NCI-H2227 (cell line): ENCODE measurements around the gene CELF2.

Experiments used
- DNase-seq: peaks from one replicate; lab custom pipeline; 2025; ENCODE audit not compliant: unreplicated experiment; lab: John Stamatoyannopoulos, UW

The CELF2 gene

DNA sequence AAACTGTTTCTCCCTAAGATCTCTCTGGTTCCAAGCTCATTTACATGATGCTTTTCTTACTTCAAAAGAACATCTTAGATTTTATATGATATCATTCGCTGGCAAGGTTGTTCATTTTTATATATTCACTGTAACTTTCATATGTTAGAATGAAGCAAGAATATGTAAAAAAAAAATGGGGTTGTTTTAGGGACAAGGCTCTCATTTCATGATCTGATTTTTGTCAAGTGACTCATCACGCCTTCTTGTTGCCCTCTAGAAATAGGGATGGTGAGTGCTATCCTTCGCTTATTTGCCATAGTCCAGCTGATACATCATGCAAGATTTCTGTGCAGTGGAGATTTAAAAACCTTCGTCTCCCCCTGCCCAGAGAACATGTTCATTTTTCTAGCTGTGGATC, 14.0 kb upstream of the CELF2 start:
- DNase-seq, result no peak

GRCh38 chr10:11004144-11005077, 13.3 kb upstream of the CELF2 start:
- no peak for DNase-seq

DNA sequence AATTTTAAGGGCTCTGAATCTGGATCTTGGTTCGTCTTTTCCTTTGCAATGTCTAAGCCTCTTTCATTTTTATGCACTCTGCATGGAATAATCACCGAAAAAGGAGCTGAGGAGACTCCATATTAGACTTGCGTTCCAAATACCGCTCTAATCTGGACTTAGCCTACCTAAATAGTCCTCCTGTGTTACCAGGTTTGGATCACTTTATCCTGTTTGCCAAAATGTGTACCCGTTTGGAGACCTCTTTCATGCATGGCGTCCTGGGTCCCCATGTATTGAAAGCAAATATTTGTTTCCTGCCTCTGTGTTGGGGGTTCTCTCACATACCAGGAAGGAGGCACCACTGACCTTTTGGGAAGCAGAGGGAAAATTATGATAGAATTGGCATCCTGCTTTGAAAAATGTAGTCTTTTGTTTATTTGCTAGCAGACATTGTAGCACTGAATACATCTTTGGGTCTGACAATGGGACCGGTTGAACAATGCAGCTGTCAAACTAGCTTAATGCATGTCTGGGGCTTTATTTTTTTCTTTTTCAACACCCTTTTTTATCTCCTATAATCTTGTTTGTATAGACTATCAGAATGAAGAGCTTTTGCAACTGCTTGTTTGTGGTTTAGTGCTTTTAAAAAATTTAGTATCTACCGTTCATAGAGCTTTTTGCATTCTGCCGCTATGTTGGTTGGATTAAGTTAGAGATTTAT, 11.8 kb upstream of the CELF2 start:
- DNase-seq, result no peak

DNA sequence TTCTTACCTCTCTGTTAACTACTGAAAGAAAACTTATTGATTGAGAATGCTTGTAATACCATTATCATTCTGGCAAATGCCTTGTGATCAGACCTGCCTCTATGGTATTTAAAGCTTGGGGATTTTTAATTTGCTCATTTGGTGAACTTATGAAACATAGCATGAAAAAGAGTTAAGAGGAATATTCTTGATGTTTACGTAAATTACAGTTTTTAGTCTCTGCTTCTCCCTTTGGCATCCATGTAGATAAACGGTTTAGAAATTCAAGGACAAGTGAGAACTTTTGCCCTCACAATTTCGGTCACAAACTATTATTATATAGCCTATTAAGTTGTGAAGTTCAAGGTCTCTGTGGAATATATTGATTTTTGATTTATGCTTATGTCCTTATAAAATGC, 11.2 kb upstream of the CELF2 start:
- no peak for DNase-seq

DNA sequence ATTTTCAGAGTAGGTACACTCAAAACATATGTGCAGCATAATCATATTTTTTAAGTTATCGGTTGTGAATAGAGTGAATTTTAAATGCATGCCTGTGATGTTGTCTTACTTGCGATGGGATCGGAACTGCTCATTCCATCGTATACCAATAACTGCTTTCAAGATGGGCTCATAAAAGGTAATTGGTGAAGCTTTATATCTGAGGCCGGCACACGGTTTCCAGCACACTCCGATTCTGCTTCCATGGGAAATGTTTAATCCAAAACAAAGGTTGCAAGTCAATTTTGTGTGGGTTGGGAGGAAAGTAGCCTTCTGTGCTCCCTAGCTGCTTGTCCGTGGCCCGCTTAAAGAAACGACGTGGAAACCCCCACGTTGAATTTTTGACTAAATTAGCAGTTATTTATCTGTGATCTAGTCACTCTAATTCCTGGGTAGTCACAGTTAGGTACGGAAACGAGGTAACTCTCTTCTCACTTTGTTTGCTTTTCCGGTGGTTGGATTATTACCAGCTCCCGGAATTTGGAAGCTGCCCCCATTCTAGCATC, 10.1 kb upstream of the CELF2 start:
- DNase-seq, result no peak

DNA sequence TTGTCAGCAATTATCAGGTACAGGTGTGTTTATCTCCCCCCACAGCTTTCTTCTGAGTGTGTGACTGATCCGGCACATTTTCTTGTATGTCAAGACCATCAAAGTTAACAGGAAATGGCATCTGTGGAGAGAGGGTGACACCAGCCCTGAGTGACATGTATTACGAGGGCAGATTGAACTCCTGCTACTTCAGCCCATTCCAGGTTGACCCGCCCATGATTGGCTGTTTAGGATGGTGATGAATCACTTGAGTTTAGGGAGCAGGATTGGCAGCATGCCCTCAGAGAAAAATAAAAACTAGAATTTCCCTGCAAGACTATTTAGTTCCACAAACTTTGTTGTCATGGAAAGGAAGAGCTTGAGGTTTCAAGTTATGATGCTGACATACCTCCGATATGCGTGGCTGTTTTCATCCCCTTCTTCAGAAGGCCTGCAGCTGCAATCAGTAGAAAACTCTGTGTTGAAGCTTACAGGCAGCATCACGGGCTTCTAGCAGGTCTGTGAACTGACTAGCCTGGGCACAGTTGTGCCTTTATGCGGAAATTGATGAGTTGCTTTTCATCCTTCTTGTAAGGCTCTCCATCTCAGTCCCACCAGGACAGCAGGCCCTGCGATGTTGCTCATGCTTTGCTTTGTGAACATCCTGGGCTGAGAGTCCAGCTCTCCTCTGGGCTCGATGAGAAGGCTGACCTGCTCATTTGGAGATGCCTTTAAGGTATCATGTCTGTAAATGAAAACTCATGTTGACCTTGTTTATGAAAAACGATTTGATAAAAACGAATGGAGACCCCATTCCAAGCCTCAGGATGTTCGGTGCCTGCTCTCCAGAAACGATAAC, 8.0 kb upstream of the CELF2 start:
- DNase-seq, result no peak

DNA sequence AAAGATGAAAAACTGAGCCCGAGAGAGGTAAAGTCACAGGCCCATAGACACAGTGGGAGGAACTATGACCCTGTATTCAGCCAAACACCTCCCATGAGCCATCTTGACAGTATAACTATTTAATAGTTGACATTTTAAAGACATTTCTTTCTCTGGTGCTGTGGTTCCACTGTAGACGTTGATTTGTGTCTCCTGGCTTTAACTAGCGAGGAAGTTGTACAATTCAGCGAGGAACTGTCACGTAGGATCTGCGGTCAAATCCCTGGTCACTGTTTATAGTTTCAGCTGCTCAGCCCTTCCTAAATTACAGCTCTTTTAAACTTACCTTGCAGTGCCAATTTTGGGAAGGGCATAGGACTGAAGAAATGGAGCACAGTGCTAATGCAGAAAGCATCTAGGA, 7.1 kb upstream of the CELF2 start:
- no peak for DNase-seq

- DNase-seq, result no peak
These were observed 6.2 kb upstream of the CELF2 start for GRCh38 chr10:11011436-11011835.

DNA sequence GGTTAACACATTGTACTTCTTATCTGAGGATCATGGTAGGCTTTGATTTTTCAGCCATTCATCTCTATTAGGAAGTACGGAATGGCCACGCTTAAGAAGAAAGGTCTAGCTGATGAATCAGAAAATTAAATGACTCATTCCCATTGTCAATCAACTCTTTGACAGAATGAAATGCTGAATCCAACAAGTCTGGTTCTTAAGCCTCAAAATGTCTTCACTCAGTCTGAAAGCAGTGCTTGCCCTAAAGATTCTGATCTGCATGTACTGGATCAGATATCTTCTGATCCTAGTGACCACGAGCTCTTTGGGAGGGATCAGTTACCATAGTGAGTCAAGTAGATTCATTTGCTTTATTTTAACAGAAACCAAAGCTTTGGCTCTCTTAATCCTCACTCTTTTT, 5.7 kb upstream of the CELF2 start:
- no peak for DNase-seq

DNA sequence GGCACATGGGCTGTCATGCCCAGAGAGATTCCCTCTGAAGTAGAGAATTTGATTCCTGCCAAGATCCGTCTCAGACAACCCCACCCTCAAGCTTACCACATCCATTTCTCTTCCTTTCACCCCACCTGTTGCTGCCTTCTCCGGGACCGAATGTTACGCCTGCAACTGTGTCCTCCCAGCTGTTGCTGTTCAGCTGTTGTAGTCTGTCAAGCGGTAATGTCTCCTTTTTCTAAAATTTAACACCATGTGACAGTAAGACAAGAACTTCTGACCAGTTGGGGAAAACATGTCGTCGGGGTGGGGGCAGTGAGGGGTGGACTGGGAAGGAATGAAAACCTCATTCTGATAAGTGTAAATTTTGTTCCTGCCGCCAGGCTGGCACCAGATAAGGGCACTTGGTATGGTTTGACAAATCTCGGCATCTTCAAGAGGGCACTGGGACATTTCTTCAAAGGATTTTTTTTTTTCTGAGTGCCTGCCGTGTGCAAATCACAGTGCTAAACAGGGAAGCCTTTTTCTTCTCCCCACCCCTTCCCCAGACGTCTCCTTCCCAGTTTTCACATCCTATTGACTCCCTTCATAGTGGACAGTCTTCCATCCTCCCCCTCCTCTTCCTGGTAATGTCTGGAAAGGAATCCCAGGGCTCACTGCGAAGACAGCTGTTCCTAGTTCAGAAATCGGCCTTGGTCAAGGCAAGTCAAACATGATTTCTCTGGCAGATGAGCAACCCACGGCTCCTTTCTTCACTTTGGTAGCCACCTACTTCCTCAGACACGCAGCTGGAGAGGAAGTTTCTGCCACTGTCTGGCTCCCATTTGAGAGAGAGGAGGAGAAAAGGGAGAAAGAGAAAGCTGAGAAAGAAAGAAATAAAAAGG, 5.0 kb upstream of the CELF2 start:
- no peak for DNase-seq

GRCh38 chr10:11013836-11014235, 3.8 kb upstream of the CELF2 start:
- no peak for DNase-seq

GRCh38 chr10:11014671-11015445, 2.8 kb upstream of the CELF2 start:
- no peak for DNase-seq

- DNase-seq, result no peak
These were observed 2.2 kb upstream of the CELF2 start for GRCh38 chr10:11015446-11015934.

- DNase-seq, result no peak
These were observed 587 bp upstream of the CELF2 start for GRCh38 chr10:11017000-11017569.

DNA sequence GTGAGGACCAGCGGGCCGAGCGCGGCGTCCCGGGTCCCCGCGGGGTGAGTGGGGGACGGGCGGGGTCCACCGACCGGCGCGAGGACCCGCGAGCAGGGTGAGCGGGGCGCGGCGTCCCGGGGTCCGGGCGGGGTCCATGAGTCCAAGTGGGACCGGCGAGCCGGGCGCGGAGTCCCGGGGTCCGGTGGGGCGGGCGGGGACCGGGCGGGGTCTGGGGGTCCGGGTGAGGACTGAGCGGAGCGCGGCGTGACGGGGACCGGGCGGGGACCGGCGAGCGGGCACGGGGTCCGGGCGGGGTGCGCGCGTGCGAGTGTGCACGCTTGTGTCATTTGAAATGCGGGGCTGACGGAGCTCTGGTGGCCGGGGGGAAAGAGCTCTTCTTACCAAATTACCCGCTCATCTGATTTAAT, 765 bp downstream of the CELF2 start:
- no peak for DNase-seq

- DNase-seq, result no peak
These were observed 1.4 kb downstream of the CELF2 start for GRCh38 chr10:11018855-11019631.

DNA sequence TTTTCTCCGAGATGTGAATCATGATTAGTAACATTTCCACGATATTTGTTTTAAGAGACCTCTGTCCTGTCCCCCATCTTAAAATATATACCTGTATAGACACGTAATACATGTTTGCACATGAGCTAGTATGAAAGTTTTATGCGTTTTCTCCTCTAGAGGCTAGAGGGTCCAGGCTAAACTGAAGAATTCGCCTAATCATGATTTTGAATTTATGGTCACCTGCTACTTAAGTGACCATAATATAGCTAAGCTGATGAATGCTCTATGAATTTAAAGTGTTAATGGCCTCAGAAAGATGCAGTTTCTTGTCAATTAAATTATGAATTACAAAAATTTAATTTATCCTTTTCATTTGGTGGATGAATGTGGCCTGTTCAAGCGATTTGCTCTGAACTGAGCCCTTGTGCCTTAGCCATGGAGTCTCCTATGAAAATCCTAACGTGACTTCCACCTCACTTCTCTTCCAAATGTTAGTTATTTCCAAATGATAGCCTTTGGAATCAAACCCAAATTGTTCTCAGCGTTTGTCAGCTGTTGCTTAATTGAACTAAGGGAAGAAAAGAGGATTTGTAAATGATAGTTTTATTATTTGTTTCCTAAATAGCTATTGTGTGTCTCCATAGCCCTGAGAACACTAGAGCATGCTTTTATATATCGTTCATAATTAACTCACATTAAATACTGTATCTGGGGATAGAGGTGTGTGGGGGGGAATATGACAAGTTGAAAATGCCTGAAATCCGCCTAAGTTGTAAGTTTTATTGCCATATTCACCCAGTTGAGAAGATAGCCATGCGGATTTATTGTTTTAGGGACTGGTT, 2.3 kb downstream of the CELF2 start:
- no peak for DNase-seq
